ENCODE data around the gene MSRB2. TPM values are rescaled to one million over a fixed set of nuclear protein-coding genes. Genes with fewer than 3 reads are reported as not detected.

The MSRB2 gene
- total RNA-seq, 4 donors from 2014 or later: 8.7 to 19.3 (median 13.7) TPM

- 82 to 93% methylated on average over 2 to 3 of the region's 3 CpGs for WGBS, 2 donors
- intact Hi-C loops (cut with DNase I): no loop called here
- Histone ChIP-seq H3K27ac (no peak overlapping the region), H3K27me3 (peaks cover 0 to 20% (median 0%) of the 10 kb centered on the region in 4 donors), H3K4me1 (peaks cover 0 to 23% (median 8%) of the 10 kb centered on the region in 3 donors), H3K4me3 (no peak overlapping the region), H3K9me3 (no peaks in the 10 kb centered on the region), H3K36me3 (no peaks in the 10 kb centered on the region)
- no peak for DNase-seq
- TF ChIP-seq CTCF (IDR thresholded peaks at IDR 0.05) (no peak), POLR2A (IDR thresholded peaks at IDR 0.05) (no peak)
Observed at GRCh38 chr10:23051278-23051677, 44.1 kb upstream of the MSRB2 start.

GRCh38 chr10:23051855-23052331 is 43.5 kb upstream of the MSRB2 start:
- no peaks in the 10 kb centered on the region for H3K9me3 ChIP-seq
- peaks cover 0 to 19% (median 0%) of the 10 kb centered on the region in 4 donors for H3K27me3 ChIP-seq
- WGBS, 2 donors: 80 to 94% methylated on average over 5 of the region's 5 CpGs
- DNase-seq: no peak
- intact Hi-C loops (cut with DNase I): no loop called here
- TF ChIP-seq CTCF (IDR thresholded peaks at IDR 0.05) (no peak), POLR2A (IDR thresholded peaks at IDR 0.05) (no peak)
- peaks cover 0 to 23% (median 8%) of the 10 kb centered on the region in 3 donors for H3K4me1 ChIP-seq
- no peaks in the 10 kb centered on the region for H3K36me3 ChIP-seq
- H3K4me3 ChIP-seq: no peak overlapping the region
- no peak overlapping the region for H3K27ac ChIP-seq

- WGBS, 2 donors: 33 to 56% methylated on average over 1 of the region's 1 CpG
- intact Hi-C loops (cut with DNase I): no loop called here
- TF ChIP-seq POLR2A (IDR thresholded peaks at IDR 0.05) (no peak), CTCF (IDR thresholded peaks at IDR 0.05) (no peak)
Observed at GRCh38 chr10:23053036-23053435, 42.3 kb upstream of the MSRB2 start.

GRCh38 chr10:23055424-23056185 is 39.8 kb upstream of the MSRB2 start:
- peaks cover 0 to 18% (median 8%) of the 10 kb centered on the region in 3 donors for H3K4me1 ChIP-seq
- intact Hi-C loops (cut with DNase I): no loop called here
- peaks cover 0 to 7% (median 0%) of the 10 kb centered on the region in 4 donors for H3K27me3 ChIP-seq
- no peak for DNase-seq
- no peak overlapping the region for H3K4me3 ChIP-seq
- H3K27ac ChIP-seq: no peak overlapping the region
- 65 to 68% methylated on average over 5 to 7 of the region's 7 CpGs for WGBS, 2 donors
- TF ChIP-seq POLR2A (IDR thresholded peaks at IDR 0.05) (no peak), CTCF (IDR thresholded peaks at IDR 0.05) (no peak)
- H3K36me3 ChIP-seq: no peaks in the 10 kb centered on the region
- peaks cover 0 to under 1% (median 0%) of the 10 kb centered on the region in 3 donors for H3K9me3 ChIP-seq

More at GRCh38 chr10:23053036-23053435, 42.3 kb upstream of the MSRB2 start:
- peaks cover 0 to 15% (median 0%) of the 10 kb centered on the region in 4 donors for H3K27me3 ChIP-seq
- H3K27ac ChIP-seq: no peak overlapping the region
- no peak for DNase-seq
- H3K9me3 ChIP-seq: no peaks in the 10 kb centered on the region
- peaks cover 0 to 14% (median 8%) of the 10 kb centered on the region in 3 donors for H3K4me1 ChIP-seq
- no peak overlapping the region for H3K4me3 ChIP-seq
- H3K36me3 ChIP-seq: no peaks in the 10 kb centered on the region

- WGBS, 2 donors: 54 to 69% methylated on average over 3 of the region's 3 CpGs
- TF ChIP-seq POLR2A (IDR thresholded peaks at IDR 0.05) (no peak), CTCF (IDR thresholded peaks at IDR 0.05) (no peak)
- no peak for DNase-seq
- Histone ChIP-seq H3K9me3 (peaks cover 0 to 5% (median 0%) of the 10 kb centered on the region in 3 donors), H3K36me3 (no peaks in the 10 kb centered on the region), H3K27me3 (peaks cover 0 to 7% (median 0%) of the 10 kb centered on the region in 4 donors), H3K4me1 (peaks cover 0 to 18% (median 8%) of the 10 kb centered on the region in 3 donors), H3K27ac (no peak overlapping the region), H3K4me3 (no peak overlapping the region)
- intact Hi-C loops (cut with DNase I): no loop called here
Observed at GRCh38 chr10:23056186-23056579, 39.2 kb upstream of the MSRB2 start.

Measured in esophagus squamous epithelium (tissue), 5 donors.